Right lung (tissue), 5 donors: ENCODE data around the gene MAML1. TPM values are rescaled to one million over a fixed set of nuclear protein-coding genes. Genes with fewer than 3 reads are reported as not detected.
"Not testable (repeated sequence)": the region's sequence is repeated elsewhere in the genome, so short reads cannot be mapped to it uniquely, and the experiment has no call there.

Source experiments
- DNase-seq, 2 donors: peaks; one replicate each; pipeline ENCODE4 v3.0.0-alpha.2; 2013
- polyA plus RNA-seq, 5 donors: library from polyadenylated mRNA; unstranded; fragments of 120-200 nt; gene quantifications; one replicate each; pipeline versions ENCODE4 v1.2.1 to v1.2.3, GENCODE V29; 2013; ENCODE audit warnings: inconsistent platforms in 1 of 5, low replicate concordance in 1 of 5; ENCODE audit not compliant: insufficient read length in 5 of 5, insufficient read depth in 1 of 5

Gene MAML1
- polyA plus RNA-seq, 5 donors = 39.2 to 46.4 (median 43.1) TPM

GRCh38 chr5:179766726-179767455 is 34.3 kb downstream of the MAML1 start:
- no peak for DNase-seq

GRCh38 chr5:179767496-179768100 is 35.0 kb downstream of the MAML1 start:
- DNase-seq = no peak

- DNase-seq = no peak
Measured at GRCh38 chr5:179768326-179769085, 35.9 kb downstream of the MAML1 start.

- no peak for DNase-seq
Measured at GRCh38 chr5:179769271-179769670, 36.6 kb downstream of the MAML1 start.

GRCh38 chr5:179769796-179770195 is 37.2 kb downstream of the MAML1 start:
- DNase-seq = no peak

- DNase-seq = no peak
Measured at GRCh38 chr5:179771311-179771895, 38.8 kb downstream of the MAML1 start.

GRCh38 chr5:179772351-179772750 is 39.7 kb downstream of the MAML1 start:
- DNase-seq = no peak

GRCh38 chr5:179773686-179774040 is 41.0 kb downstream of the MAML1 start:
- no peak for DNase-seq

GRCh38 chr5:179774442-179774841 is 41.8 kb downstream of the MAML1 start:
- DNase-seq = no peak

GRCh38 chr5:179776411-179776938 is 43.9 kb downstream of the MAML1 start:
- no peak for DNase-seq

- no peak for DNase-seq
Measured at GRCh38 chr5:179777456-179777855, 44.8 kb downstream of the MAML1 start.

GRCh38 chr5:179777909-179778308 is 45.3 kb downstream of the MAML1 start:
- DNase-seq = no peak

GRCh38 chr5:179778591-179778990 is 46.0 kb downstream of the MAML1 start:
- no peak for DNase-seq

GRCh38 chr5:179779826-179780225 is 47.2 kb downstream of the MAML1 start:
- no peak for DNase-seq

- no peak for DNase-seq
Measured at GRCh38 chr5:179780362-179780761, 47.7 kb downstream of the MAML1 start.

- no peak for DNase-seq
Measured at GRCh38 chr5:179781846-179782245, 49.2 kb downstream of the MAML1 start.

GRCh38 chr5:179783128-179783527 is 50.5 kb downstream of the MAML1 start:
- DNase-seq = no peak

- no peak for DNase-seq
Measured at GRCh38 chr5:179786861-179787260, 54.2 kb downstream of the MAML1 start.

- DNase-seq = no peak
Measured at GRCh38 chr5:179788193-179788854, 55.7 kb downstream of the MAML1 start.

- not testable (repeated sequence) for DNase-seq
Measured at GRCh38 chr5:179789278-179789677, 56.7 kb downstream of the MAML1 start.

GRCh38 chr5:179791881-179792611 is 59.4 kb downstream of the MAML1 start:
- DNase-seq = no peak
